A549 (cell line): ENCODE data around the gene ZFYVE19. TPM values are rescaled to one million over a fixed set of nuclear protein-coding genes. Genes with fewer than 3 reads are reported as not detected.

Source experiments
- ATAC-seq, 2 experiments: fragments of 200-7000 bp in 1 of 2; fragments of >200 bp in 1 of 2; cut with Nextera tagmentation in 1 of 2; cut with Tn5 transposase in 1 of 2; 3 replicates each; pipeline versions ENCODE4 v1.8.0 to v1.9.1; 2018 to 2020; ENCODE audit warnings: mild to moderate bottlenecking in 1 of 2, moderate library complexity in 1 of 2
- CTCF ChIA-PET: fragments of 300-600 bp; sonication (Branson Sonifier 250); formaldehyde crosslinking; extraction: SDS; loops from one replicate; lab custom pipeline; 2021; ENCODE audit warnings: antibody characterized with exemption, inconsistent platforms; lab: Yijun Ruan, JAX
- POLR2A ChIA-PET: fragments of 350-600 bp; formaldehyde crosslinking; extraction: SDS; loops from one replicate; lab custom pipeline; 2021; ENCODE audit warnings: antibody characterized with exemption, inconsistent platforms; lab: Yijun Ruan, JAX
- DNase-seq, 2 experiments: peaks; one replicate each; pipeline versions ENCODE4 v3.0.0 to v3.0.0-alpha.2; 2011 to 2016; ENCODE audit warnings: low read depth in 1 of 2, low spot score in 1 of 2
- FAIRE-seq: peaks from 2 replicates; lab custom pipeline; 2011; peaks lifted over from hg19 to GRCh38; lab: Jason Lieb, UNC
- H3K27ac ChIP-seq, 2 experiments: fragments of >200 bp; sonication (Bioruptor Twin); formaldehyde crosslinking; 3 replicates each; pipeline ENCODE4 v1.5.1; 2016 to 2017
- H3K4me1 ChIP-seq: fragments of >200 bp; sonication (Bioruptor Twin); formaldehyde crosslinking; 3 replicates; pipeline ENCODE4 v1.6.1; 2016
- H3K4me2 ChIP-seq: fragments of >200 bp; sonication (Bioruptor Twin); formaldehyde crosslinking; 3 replicates; pipeline ENCODE4 v1.6.1; 2016
- H3K4me3 ChIP-seq: fragments of >200 bp; sonication (Bioruptor Twin); formaldehyde crosslinking; 3 replicates; pipeline ENCODE4 v1.5.1; 2016
- H3K9me3 ChIP-seq: fragments of >200 bp; sonication (Bioruptor Twin); formaldehyde crosslinking; 3 replicates; pipeline ENCODE4 v1.6.1; 2016
- BCL3 ChIP-seq: fragments of >200 bp; sonication (Bioruptor Twin); formaldehyde crosslinking; IDR thresholded peaks from 3 replicates; pipeline ENCODE4 v1.6.1; 2016
- BHLHE40 ChIP-seq: IDR thresholded peaks from 2 replicates; pipeline ENCODE4 v1.6.1; 2012; ENCODE audit warnings: low read depth, low read length, inconsistent platforms
- CBX2 ChIP-seq: fragments of 200-600 bp; sonication (generic); IDR thresholded peaks from 2 replicates; pipeline ENCODE4 v1.6.1; 2016; ENCODE audit warnings: low read depth, mild to moderate bottlenecking, borderline replicate concordance
- CBX8 ChIP-seq: fragments of 200-600 bp; sonication (generic); IDR thresholded peaks from 2 replicates; pipeline ENCODE4 v1.6.1; 2016
- CEBPB ChIP-seq, 2 experiments: fragments of >200 bp in 1 of 2; sonication (Bioruptor Twin) in 1 of 2; formaldehyde crosslinking in 1 of 2; IDR thresholded peaks; 2 replicates each; pipeline ENCODE4 v1.6.1; 2012 to 2016
- E2F6 ChIP-seq: IDR thresholded peaks from 2 replicates; pipeline ENCODE4 v1.6.1; 2012; ENCODE audit warnings: low read depth, borderline replicate concordance
- EP300 ChIP-seq, 2 experiments: fragments of >200 bp; sonication (Bioruptor Twin); formaldehyde crosslinking; IDR thresholded peaks; 2 replicates in 1 of 2; 3 replicates in 1 of 2; pipeline ENCODE4 v1.6.1; 2016 to 2017
- FOSL2 ChIP-seq, 2 experiments: fragments of 450-650 bp in 1 of 2; fragments of >200 bp in 1 of 2; sonication (Bioruptor Twin) in 1 of 2; formaldehyde crosslinking; IDR thresholded peaks; 2 replicates each; pipeline versions ENCODE4 v1.5.0 to v1.6.1; 2016 to 2020; ENCODE audit warnings: mild to moderate bottlenecking in 1 of 2, moderate library complexity in 1 of 2
- HDAC2 ChIP-seq: fragments of 200-600 bp; sonication (generic); IDR thresholded peaks from 2 replicates; pipeline ENCODE4 v1.6.1; 2016
- HEYL ChIP-seq: fragments of 250-450 bp; sonication (Bioruptor Pico); IDR thresholded peaks from 2 replicates; pipeline ENCODE4 v1.8.0; 2021; ENCODE audit warnings: mild to moderate bottlenecking, moderate library complexity
- HOXB13 ChIP-seq: fragments of 250-450 bp; sonication (Bioruptor Pico); IDR thresholded peaks from 2 replicates; pipeline ENCODE4 v1.5.0; 2020; ENCODE audit warnings: low read depth, mild to moderate bottlenecking, moderate library complexity
- JUN ChIP-seq, 2 experiments: fragments of >200 bp; sonication (Bioruptor Twin); formaldehyde crosslinking; IDR thresholded peaks; 2 replicates in 1 of 2; 3 replicates in 1 of 2; pipeline ENCODE4 v1.6.1; 2016 to 2017
- KDM5A ChIP-seq: fragments of 200-600 bp; sonication (generic); IDR thresholded peaks from 2 replicates; pipeline ENCODE4 v1.6.1; 2016; ENCODE audit warnings: antibody characterized with exemption, mild to moderate bottlenecking
- NFE2L2 ChIP-seq: fragments of 150-350 bp; conservative IDR thresholded peaks from 2 replicates; pipeline ENCODE4 v1.6.1; 2014; ENCODE audit warnings: low read length
- NPAS2 ChIP-seq: fragments of 250-450 bp; sonication (Bioruptor Pico); IDR thresholded peaks from 2 replicates; pipeline ENCODE4 v1.8.0; 2022; ENCODE audit warnings: mild to moderate bottlenecking, moderate library complexity, borderline replicate concordance
- PHF8 ChIP-seq: fragments of 200-600 bp; sonication (generic); IDR thresholded peaks from 2 replicates; pipeline ENCODE4 v1.6.1; 2016; ENCODE audit warnings: low read depth, mild to moderate bottlenecking, antibody characterized with exemption, moderate library complexity, borderline replicate concordance
- RAD21 ChIP-seq, 2 experiments: fragments of >200 bp in 1 of 2; sonication (Bioruptor Twin) in 1 of 2; formaldehyde crosslinking in 1 of 2; IDR thresholded peaks in 1 of 2; conservative IDR thresholded peaks in 1 of 2; 2 replicates in 1 of 2; 3 replicates in 1 of 2; pipeline ENCODE4 v1.6.1; 2012 to 2018; ENCODE audit warnings: inconsistent platforms in 1 of 2
- RNF2 ChIP-seq: fragments of 200-600 bp; sonication (generic); IDR thresholded peaks from 2 replicates; pipeline ENCODE4 v1.6.1; 2016; ENCODE audit warnings: low read depth, mild to moderate bottlenecking, antibody characterized with exemption, moderate library complexity, borderline replicate concordance
- SMC3 ChIP-seq: fragments of >200 bp; sonication (Bioruptor Twin); formaldehyde crosslinking; IDR thresholded peaks from 3 replicates; pipeline ENCODE4 v1.6.1; 2018; ENCODE audit warnings: inconsistent platforms
- TP53 ChIP-seq: fragments of 250-450 bp; sonication (Bioruptor Pico); IDR thresholded peaks from 2 replicates; pipeline ENCODE4 v1.5.0; 2021; ENCODE audit warnings: mild to moderate bottlenecking, moderate library complexity
- USF2 ChIP-seq: fragments of 450-650 bp; IDR thresholded peaks from 2 replicates; pipeline ENCODE4 v1.6.1; 2014; ENCODE audit warnings: antibody characterized with exemption
- WGBS: methylation state at CpG from one replicate; pipeline ENCODE4 v1.1.6; 2017; ENCODE audit errors: missing lambda C conversion rate; 5-methylcytosine and 5-hydroxymethylcytosine counted together
- polyA plus RNA-seq, 4 experiments: library from polyadenylated mRNA; depleted of rRNA in 3 of 4; stranded (reverse); fragments of >200 nt; fragmentation: RNase III in 1 of 4; extraction: RNeasy Plus Mini Kit Qiagen cat#74134 plus additional on column Dnase treatment in 1 of 4; gene quantifications; 2 replicates in 3 of 4; 3 replicates in 1 of 4; pipeline ENCODE4 v1.2.3, GENCODE V29; 2011 to 2017
- TF ChIP-seq, protein P1 (sequence below): IDR thresholded peaks from 2 replicates; pipeline ENCODE4 v1.6.1; 2012

The ZFYVE19 gene
- polyA plus RNA-seq, 2 of the 4 experiments (the other 2 are of a cell fraction), result 15.6 to 25.6 TPM

DNA sequence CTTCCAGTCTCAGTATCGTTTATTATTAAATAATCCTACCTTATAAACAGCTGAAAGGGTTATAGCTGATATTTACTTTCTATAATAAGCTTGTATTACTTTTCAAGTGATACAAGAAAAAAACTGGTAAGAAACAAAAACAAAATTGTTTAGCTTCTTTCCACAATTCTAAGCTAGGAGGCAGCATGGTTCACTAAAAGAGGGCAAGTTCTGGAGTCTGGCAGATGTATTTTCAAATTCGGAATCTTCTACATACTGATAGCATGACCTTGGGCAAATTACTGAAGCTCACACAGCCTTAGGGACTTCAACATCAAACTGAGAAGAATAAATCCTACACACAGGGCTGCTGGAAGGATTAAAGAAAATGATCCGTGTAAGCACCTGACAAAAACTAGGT is 21.7 kb upstream of the ZFYVE19 start:
- ChIA-PET CTCF (interaction anchor here (0.6 to 4.1 kb wide), 9 partner anchors 9 to 154 kb away, joined by 3 to 17 read pairs (median 3); partner anchors contain the start of gene C15orf62), POLR2A (interaction anchor here (0.9 kb wide), 1 partner anchor 109 kb away, joined by 3 read pairs; the partner anchor contains the start of gene VPS18)
- no peak for ATAC-seq
- Histone ChIP-seq H3K4me2 (no peak overlapping the region), H3K4me1 (peaks cover 18% of the 10 kb centered on the region), H3K27ac (peak overlapping the region in 1 of 2 experiments; percentile 26; a peak in 3 of 6 replicates), H3K4me3 (no peak overlapping the region), H3K9me3 (no peaks in the 10 kb centered on the region)
- 80% methylated on average over 3 of the region's 3 CpGs for WGBS
- no peak for FAIRE-seq
- 0 out of 5 replicates have a peak, but pooled peaks of 1 of the 2 experiments have one; percentile 7 for TF ChIP-seq RAD21 (conservative IDR thresholded peaks at IDR 0.05 in 1 of 2, IDR thresholded peaks at IDR 0.05 in 1 of 2)
- no peak for TF ChIP-seq HDAC2
- no peak for DNase-seq

GRCh38 chr15:40785814-40786213 is 21.1 kb upstream of the ZFYVE19 start:
- TF ChIP-seq PHF8 (no peak), RNF2 (no peak), USF2 (no peak), HOXB13 (no peak), NPAS2 (no peak)
- Histone ChIP-seq H3K4me2 (no peak overlapping the region), H3K27ac (peak overlapping the region in 1 of 2 experiments; percentile 26; a peak in 2 of 6 replicates), H3K4me1 (peaks cover 24% of the 10 kb centered on the region), H3K9me3 (no peaks in the 10 kb centered on the region), H3K4me3 (no peak overlapping the region)
- 89% methylated on average over 2 of the region's 2 CpGs for WGBS
- FAIRE-seq (no peak), ATAC-seq (no peak), DNase-seq (no peak)
- ChIA-PET POLR2A (no interaction called here), CTCF (interaction anchor here (0.6 to 4.1 kb wide), 6 partner anchors 11 to 154 kb away, joined by 3 to 17 read pairs (median 3); partner anchors contain the start of gene C15orf62)

- POLR2A ChIA-PET, result interaction anchor here (1.2 kb wide), 1 partner anchor 41 kb away, joined by 3 read pairs; no protein-coding TSS in a partner anchor
- DNase-seq, result no peak
- Histone ChIP-seq H3K4me1 (peaks cover 36% of the 10 kb centered on the region), H3K4me2 (peak overlapping the region; percentile 49), H3K9me3 (no peaks in the 10 kb centered on the region), H3K4me3 (no peak overlapping the region), H3K27ac (peak overlapping the region; percentile 46 to 77; a peak in 4 of 6 replicates)
- WGBS, result 28% methylated on average over 3 of the region's 4 CpGs
- no peak for FAIRE-seq
- CTCF ChIA-PET, result interaction anchor here (1.2 to 4.1 kb wide), 4 partner anchors 9 to 70 kb away, joined by 3 to 17 read pairs (median 6); no protein-coding TSS in a partner anchor
- ATAC-seq, result no peak
- peak in 1 of 2 experiments; percentile 42; a peak in 1 of 5 replicates for TF ChIP-seq EP300 (IDR thresholded peaks at IDR 0.05)
- 0 out of 5 replicates have a peak, but pooled peaks of 1 of the 2 experiments have one; percentile 24 for TF ChIP-seq JUN (IDR thresholded peaks at IDR 0.05)
- 0 out of 4 replicates have a peak, but pooled peaks of 1 of the 2 experiments have one; percentile 24 for TF ChIP-seq CEBPB (IDR thresholded peaks at IDR 0.05)
- TF ChIP-seq, protein P1, sequence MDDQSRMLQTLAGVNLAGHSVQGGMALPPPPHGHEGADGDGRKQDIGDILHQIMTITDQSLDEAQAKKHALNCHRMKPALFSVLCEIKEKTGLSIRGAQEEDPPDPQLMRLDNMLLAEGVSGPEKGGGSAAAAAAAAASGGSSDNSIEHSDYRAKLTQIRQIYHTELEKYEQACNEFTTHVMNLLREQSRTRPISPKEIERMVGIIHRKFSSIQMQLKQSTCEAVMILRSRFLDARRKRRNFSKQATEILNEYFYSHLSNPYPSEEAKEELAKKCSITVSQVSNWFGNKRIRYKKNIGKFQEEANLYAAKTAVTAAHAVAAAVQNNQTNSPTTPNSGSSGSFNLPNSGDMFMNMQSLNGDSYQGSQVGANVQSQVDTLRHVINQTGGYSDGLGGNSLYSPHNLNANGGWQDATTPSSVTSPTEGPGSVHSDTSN, result no peak
Observed at GRCh38 chr15:40787344-40787841, 19.5 kb upstream of the ZFYVE19 start.

- Histone ChIP-seq H3K4me2 (peak overlapping the region; percentile 49), H3K9me3 (no peaks in the 10 kb centered on the region), H3K4me3 (no peak overlapping the region), H3K4me1 (peaks cover 42% of the 10 kb centered on the region), H3K27ac (peak overlapping the region; percentile 40 to 77; a peak in 4 of 6 replicates)
- DNase-seq (no peak), ATAC-seq (no peak), FAIRE-seq (no peak)
- TF ChIP-seq E2F6, result no peak
- no peak for TF ChIP-seq BHLHE40
- TF ChIP-seq HEYL, result no peak
- no peak for TF ChIP-seq NPAS2
- TF ChIP-seq PHF8, result no peak
- no peak for TF ChIP-seq CBX2
- TF ChIP-seq RNF2, result no peak
- no peak for TF ChIP-seq SMC3
- TF ChIP-seq BCL3, result no peak
- no peak for TF ChIP-seq NFE2L2
- no peak for TF ChIP-seq TP53 (CRISPR knock-in tag)
- no peak for TF ChIP-seq KDM5A
- no peak for TF ChIP-seq FOSL2 (IDR thresholded peaks at IDR 0.05)
- no peak for TF ChIP-seq FOSL2 (CRISPR knock-in tag; IDR thresholded peaks at IDR 0.05)
- TF ChIP-seq CBX8, result no peak
- CTCF ChIA-PET, result interaction anchor here (1.4 to 2.3 kb wide), 2 partner anchors 21 to 70 kb away, joined by 5 to 6 read pairs; no protein-coding TSS in a partner anchor
- WGBS, result 76% methylated on average over 3 of the region's 6 CpGs
- POLR2A ChIA-PET, result interaction anchor here (1.2 kb wide), 1 partner anchor 41 kb away, joined by 3 read pairs; no protein-coding TSS in a partner anchor
Observed at GRCh38 chr15:40787991-40788390, 18.9 kb upstream of the ZFYVE19 start.
